Effector memory CD4-positive, alpha-beta T cell (primary cell): ENCODE results near the gene ZBTB17.
"Not testable (repeated sequence)": the region's sequence is repeated elsewhere in the genome, so short reads cannot be mapped to it uniquely, and the experiment has no call there.

Source experiments
- DNase-seq, 3 donors: peaks; one replicate each; pipeline ENCODE4 v3.0.0-alpha.2; 2020
- H3K27ac ChIP-seq: 2 replicates; pipeline ENCODE4 v1.7.0; 2013; ENCODE audit warnings: mild to moderate bottlenecking, low read length, moderate library complexity; ENCODE audit not compliant: insufficient read depth, poor library complexity, severe bottlenecking
- H3K27me3 ChIP-seq: replicated peaks from 2 replicates; pipeline ENCODE4 v1.7.0; 2013; ENCODE audit warnings: mild to moderate bottlenecking, low read length; ENCODE audit not compliant: insufficient read depth, control insufficient read depth, poor library complexity, severe bottlenecking
- H3K36me3 ChIP-seq: 2 replicates; pipeline ENCODE4 v1.7.0; 2013; ENCODE audit warnings: mild to moderate bottlenecking, low read length, moderate library complexity; ENCODE audit not compliant: control insufficient read depth, insufficient read depth
- H3K4me1 ChIP-seq: 2 replicates; pipeline ENCODE4 v1.7.0; 2013; ENCODE audit warnings: low read length, mild to moderate bottlenecking; ENCODE audit not compliant: control insufficient read depth, insufficient read depth, poor library complexity, severe bottlenecking
- H3K4me3 ChIP-seq: 2 replicates; pipeline ENCODE4 v1.7.0; 2013; ENCODE audit warnings: low read length, low read depth, mild to moderate bottlenecking; ENCODE audit not compliant: insufficient read depth, poor library complexity, severe bottlenecking
- H3K9me3 ChIP-seq: 2 replicates; pipeline ENCODE4 v1.7.0; 2013; ENCODE audit warnings: mild to moderate bottlenecking, low read length, moderate library complexity; ENCODE audit not compliant: control insufficient read depth

Gene ZBTB17

DNA sequence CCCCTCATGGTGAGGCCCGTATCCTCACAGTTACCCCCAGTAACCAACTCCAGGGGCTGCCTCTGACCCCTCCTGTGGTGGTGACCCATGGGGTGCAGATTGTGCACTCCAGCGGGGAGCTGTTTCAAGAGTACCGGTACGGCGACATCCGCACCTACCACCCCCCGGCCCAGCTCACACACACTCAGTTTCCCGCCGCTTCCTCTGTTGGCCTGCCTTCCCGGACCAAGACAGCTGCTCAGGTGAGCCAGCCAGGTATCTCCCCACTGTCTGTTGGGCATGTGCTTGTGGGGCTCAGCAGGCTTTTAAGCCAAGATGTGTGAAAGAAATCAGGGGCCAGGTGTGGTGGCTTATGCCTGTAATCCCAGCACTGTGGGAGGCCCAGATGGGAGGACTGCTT lies 39.9 kb downstream of the ZBTB17 start:
- Histone ChIP-seq H3K27me3 (no peaks in the 10 kb centered on the region), H3K36me3 (peaks cover 93% of the 10 kb centered on the region), H3K4me3 (no peak overlapping the region), H3K4me1 (no peaks in the 10 kb centered on the region), H3K27ac (no peak overlapping the region), H3K9me3 (no peaks in the 10 kb centered on the region)
- DNase-seq: no peak

DNA sequence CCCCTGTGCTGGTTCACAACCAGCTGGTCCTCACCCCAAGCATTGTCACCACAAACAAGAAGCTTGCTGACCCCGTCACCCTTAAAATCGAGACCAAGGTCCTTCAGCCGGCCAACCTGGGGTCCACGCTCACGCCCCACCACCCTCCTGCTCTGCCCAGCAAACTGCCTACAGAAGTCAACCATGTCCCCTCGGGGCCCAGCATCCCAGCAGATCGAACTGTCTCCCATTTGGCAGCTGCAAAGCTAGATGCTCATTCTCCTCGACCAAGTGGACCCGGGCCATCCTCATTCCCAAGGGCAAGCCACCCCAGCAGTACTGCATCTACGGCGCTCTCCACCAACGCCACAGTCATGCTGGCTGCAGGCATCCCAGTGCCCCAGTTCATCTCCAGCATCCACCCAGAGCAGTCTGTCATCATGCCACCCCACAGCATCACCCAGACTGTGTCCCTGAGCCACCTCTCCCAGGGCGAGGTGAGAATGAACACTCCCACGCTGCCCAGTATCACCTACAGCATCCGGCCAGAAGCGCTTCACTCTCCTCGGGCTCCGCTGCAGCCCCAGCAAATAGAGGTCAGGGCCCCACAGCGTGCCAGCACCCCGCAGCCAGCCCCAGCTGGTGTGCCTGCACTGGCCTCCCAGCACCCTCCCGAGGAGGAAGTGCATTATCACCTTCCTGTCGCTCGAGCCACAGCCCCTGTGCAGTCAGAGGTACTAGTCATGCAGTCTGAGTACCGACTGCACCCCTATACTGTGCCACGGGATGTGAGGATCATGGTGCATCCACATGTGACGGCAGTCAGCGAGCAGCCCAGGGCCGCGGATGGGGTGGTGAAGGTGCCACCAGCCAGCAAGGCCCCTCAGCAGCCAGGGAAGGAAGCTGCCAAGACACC lies 40.6 kb downstream of the ZBTB17 start:
- H3K4me3 ChIP-seq: no peak overlapping the region
- H3K36me3 ChIP-seq: peaks cover 94% of the 10 kb centered on the region

DNA sequence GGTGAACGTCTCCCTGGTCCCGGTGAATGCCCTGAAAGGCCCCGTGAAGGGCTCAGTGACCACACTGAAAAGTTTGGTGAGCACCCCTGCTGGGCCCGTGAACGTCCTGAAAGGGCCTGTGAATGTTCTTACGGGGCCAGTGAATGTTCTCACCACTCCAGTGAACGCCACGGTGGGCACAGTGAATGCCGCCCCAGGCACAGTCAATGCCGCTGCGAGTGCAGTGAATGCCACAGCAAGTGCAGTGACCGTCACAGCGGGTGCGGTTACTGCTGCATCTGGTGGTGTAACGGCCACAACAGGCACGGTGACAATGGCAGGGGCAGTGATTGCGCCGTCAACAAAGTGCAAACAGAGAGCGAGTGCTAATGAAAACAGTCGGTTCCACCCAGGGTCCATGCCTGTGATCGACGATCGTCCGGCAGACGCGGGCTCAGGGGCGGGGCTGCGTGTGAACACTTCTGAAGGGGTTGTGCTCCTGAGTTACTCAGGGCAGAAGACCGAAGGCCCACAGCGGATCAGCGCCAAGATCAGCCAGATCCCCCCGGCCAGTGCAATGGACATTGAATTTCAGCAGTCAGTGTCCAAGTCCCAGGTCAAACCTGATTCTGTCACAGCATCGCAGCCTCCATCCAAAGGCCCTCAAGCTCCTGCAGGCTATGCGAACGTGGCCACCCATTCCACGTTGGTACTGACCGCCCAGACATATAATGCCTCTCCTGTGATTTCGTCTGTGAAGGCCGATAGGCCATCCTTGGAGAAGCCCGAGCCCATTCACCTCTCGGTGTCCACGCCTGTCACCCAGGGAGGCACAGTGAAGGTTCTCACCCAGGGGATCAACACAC lies 41.5 kb downstream of the ZBTB17 start:
- H3K9me3 ChIP-seq: no peaks in the 10 kb centered on the region
- H3K36me3 ChIP-seq: peaks cover 94% of the 10 kb centered on the region
- H3K27me3 ChIP-seq: no peaks in the 10 kb centered on the region
- no peak overlapping the region for H3K4me3 ChIP-seq
- H3K4me1 ChIP-seq: no peaks in the 10 kb centered on the region
- H3K27ac ChIP-seq: no peak overlapping the region
- no peak for DNase-seq

More for the DNA sequence above, 40.6 kb downstream of the ZBTB17 start:
- Histone ChIP-seq H3K27ac (no peak overlapping the region), H3K9me3 (no peaks in the 10 kb centered on the region), H3K4me1 (no peaks in the 10 kb centered on the region), H3K27me3 (no peaks in the 10 kb centered on the region)
- no peak for DNase-seq

DNA sequence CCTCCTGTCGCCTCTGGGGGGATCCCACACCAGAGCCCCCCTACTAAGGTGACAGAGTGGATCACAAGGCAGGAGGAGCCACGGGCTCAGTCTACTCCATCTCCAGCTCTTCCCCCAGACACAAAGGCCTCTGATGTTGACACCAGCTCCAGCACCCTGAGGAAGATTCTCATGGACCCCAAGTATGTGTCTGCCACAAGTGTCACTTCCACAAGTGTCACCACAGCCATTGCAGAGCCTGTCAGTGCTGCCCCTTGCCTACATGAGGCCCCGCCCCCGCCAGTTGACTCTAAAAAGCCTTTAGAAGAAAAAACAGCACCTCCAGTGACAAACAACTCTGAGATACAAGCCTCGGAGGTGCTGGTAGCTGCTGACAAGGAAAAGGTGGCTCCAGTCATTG lies 42.2 kb downstream of the ZBTB17 start:
- H3K4me3 ChIP-seq: no peak overlapping the region
- no peaks in the 10 kb centered on the region for H3K27me3 ChIP-seq
- peaks cover 94% of the 10 kb centered on the region for H3K36me3 ChIP-seq
- no peaks in the 10 kb centered on the region for H3K4me1 ChIP-seq
- DNase-seq: no peak
- no peaks in the 10 kb centered on the region for H3K9me3 ChIP-seq
- H3K27ac ChIP-seq: no peak overlapping the region

DNA sequence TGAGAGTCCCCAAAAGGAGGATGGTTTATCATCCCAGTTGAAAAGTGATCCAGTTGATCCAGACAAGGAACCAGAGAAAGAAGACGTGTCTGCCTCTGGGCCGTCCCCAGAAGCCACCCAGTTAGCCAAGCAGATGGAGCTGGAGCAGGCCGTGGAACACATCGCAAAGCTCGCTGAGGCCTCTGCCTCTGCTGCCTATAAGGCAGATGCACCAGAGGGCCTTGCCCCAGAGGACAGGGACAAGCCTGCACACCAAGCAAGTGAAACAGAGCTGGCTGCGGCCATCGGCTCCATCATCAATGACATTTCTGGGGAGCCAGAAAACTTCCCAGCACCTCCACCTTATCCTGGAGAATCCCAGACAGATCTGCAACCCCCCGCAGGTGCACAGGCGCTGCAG lies 43.3 kb downstream of the ZBTB17 start:
- Histone ChIP-seq H3K27me3 (no peaks in the 10 kb centered on the region), H3K27ac (no peak overlapping the region), H3K9me3 (no peaks in the 10 kb centered on the region), H3K4me1 (no peaks in the 10 kb centered on the region), H3K36me3 (peaks cover 96% of the 10 kb centered on the region), H3K4me3 (no peak overlapping the region)
- no peak for DNase-seq

DNA sequence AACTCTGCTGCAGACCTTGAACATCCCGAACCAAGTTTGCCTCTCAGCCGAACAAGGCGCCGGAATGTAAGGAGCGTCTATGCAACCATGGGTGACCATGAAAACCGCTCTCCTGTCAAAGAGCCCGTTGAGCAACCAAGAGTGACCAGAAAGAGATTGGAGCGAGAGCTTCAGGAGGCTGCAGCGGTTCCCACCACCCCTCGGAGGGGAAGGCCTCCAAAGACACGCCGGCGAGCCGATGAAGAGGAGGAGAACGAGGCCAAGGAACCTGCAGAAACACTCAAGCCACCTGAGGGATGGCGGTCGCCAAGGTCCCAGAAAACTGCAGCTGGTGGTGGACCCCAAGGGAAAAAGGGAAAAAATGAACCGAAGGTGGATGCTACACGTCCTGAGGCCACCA lies 44.0 kb downstream of the ZBTB17 start:
- Histone ChIP-seq H3K27ac (no peak overlapping the region), H3K4me1 (no peaks in the 10 kb centered on the region), H3K4me3 (no peak overlapping the region), H3K27me3 (no peaks in the 10 kb centered on the region), H3K9me3 (no peaks in the 10 kb centered on the region), H3K36me3 (peaks cover 95% of the 10 kb centered on the region)
- no peak for DNase-seq

DNA sequence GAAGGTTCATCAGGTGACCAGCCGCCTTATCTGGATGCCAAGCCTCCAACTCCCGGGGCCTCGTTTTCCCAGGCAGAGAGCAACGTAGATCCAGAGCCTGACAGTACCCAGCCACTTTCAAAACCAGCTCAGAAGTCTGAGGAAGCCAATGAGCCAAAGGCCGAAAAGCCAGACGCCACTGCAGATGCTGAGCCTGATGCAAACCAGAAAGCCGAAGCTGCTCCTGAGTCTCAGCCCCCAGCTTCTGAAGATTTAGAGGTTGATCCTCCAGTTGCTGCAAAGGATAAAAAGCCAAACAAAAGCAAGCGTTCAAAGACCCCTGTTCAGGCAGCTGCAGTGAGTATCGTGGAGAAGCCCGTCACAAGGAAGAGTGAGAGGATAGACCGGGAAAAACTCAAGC lies 44.5 kb downstream of the ZBTB17 start:
- Histone ChIP-seq H3K27me3 (no peaks in the 10 kb centered on the region), H3K4me1 (no peaks in the 10 kb centered on the region), H3K4me3 (no peak overlapping the region), H3K27ac (no peak overlapping the region), H3K9me3 (no peaks in the 10 kb centered on the region), H3K36me3 (peaks cover 95% of the 10 kb centered on the region)
- DNase-seq: no peak

DNA sequence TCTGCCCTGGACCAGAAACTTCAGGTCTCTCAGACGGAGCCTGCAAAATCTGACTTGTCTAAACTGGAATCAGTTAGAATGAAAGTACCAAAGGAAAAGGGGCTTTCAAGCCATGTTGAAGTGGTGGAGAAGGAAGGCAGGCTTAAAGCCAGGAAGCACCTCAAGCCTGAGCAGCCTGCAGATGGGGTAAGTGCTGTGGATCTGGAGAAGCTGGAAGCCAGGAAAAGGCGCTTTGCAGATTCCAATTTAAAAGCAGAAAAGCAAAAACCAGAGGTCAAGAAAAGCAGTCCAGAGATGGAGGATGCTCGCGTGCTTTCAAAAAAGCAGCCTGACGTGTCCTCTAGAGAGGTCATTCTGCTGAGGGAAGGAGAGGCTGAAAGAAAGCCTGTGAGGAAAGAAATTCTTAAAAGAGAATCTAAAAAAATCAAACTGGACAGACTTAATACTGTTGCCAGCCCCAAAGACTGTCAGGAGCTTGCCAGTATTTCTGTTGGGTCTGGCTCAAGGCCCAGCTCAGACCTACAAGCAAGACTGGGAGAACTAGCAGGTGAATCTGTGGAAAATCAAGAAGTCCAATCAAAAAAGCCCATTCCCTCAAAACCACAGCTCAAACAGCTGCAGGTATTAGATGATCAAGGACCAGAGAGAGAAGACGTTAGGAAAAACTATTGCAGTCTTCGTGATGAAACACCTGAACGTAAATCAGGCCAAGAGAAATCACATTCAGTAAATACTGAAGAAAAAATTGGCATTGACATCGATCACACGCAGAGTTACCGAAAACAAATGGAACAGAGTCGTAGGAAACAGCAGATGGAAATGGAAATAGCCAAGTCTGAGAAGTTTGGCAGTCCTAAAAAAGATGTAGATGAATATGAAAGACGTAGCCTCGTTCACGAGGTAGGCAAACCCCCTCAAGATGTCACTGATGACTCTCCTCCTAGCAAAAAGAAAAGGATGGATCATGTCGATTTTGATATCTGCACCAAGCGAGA lies 46.6 kb downstream of the ZBTB17 start:
- Histone ChIP-seq H3K27ac (no peak overlapping the region), H3K9me3 (no peaks in the 10 kb centered on the region), H3K4me1 (no peaks in the 10 kb centered on the region), H3K27me3 (no peaks in the 10 kb centered on the region), H3K4me3 (no peak overlapping the region), H3K36me3 (peaks cover 88% of the 10 kb centered on the region)
- DNase-seq: no peak

DNA sequence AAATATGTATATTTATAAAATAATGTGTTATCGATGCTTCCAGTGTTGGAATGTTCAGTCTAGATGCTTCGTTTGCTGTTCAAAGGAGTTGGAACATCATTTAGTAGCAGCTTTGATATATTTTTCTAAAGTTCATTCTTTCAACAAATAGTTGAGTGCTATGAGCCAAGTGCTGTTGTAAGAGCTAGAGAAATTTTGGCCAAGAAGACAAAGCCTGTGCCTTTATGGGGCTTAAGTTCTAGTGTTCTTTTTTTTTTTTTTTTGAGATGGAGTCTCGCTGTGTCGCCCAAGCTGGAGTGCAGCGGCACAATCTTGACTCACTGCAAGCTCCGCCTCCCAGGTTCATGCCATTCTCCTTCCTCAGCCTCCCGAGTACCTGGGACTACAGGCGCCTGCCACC lies 49.5 kb downstream of the ZBTB17 start:
- not testable (repeated sequence) for H3K27ac ChIP-seq, H3K4me3 ChIP-seq, H3K4me1 ChIP-seq, H3K9me3 ChIP-seq, H3K27me3 ChIP-seq, DNase-seq
- peaks cover 86% of the 10 kb centered on the region for H3K36me3 ChIP-seq
